ENCODE results near the gene PRM2.

PRM2 gene

GRCh38 chr16:11276143-11276895 is at the start of gene PRM2:
Gene PRM2, minus strand, starts transcription at chr16:11276480. Its CDS starts 110 bp downstream, at chr16:11276370.
- no peak for DNase-seq (ENCODE audit: low read depth in 1 of 2, low spot score in 1 of 2)

- no peak for DNase-seq (ENCODE audit: low read depth in 1 of 2, low spot score in 1 of 2)
Measured at GRCh38 chr16:11325404-11326083, 49.3 kb upstream of the PRM2 start.

GRCh38 chr16:11323551-11324336 is 47.5 kb upstream of the PRM2 start:
- no peak for DNase-seq (ENCODE audit: low read depth in 1 of 2, low spot score in 1 of 2)

GRCh38 chr16:11322823-11323222 is 46.5 kb upstream of the PRM2 start:
- no peak for DNase-seq (ENCODE audit: low read depth in 1 of 2, low spot score in 1 of 2)

GRCh38 chr16:11321662-11322061 is 45.4 kb upstream of the PRM2 start:
- no peak for DNase-seq (ENCODE audit: low read depth in 1 of 2, low spot score in 1 of 2)

- no peak for DNase-seq (ENCODE audit: low read depth in 1 of 2, low spot score in 1 of 2)
Measured at GRCh38 chr16:11320170-11320569, 43.9 kb upstream of the PRM2 start.

- no peak for DNase-seq (ENCODE audit: low read depth in 1 of 2, low spot score in 1 of 2)
Measured at GRCh38 chr16:11319529-11320146, 43.4 kb upstream of the PRM2 start.

GRCh38 chr16:11318817-11319216 is 42.5 kb upstream of the PRM2 start:
- no peak for DNase-seq (ENCODE audit: low read depth in 1 of 2, low spot score in 1 of 2)

- DNase-seq (ENCODE audit: low read depth in 1 of 2, low spot score in 1 of 2) = no peak
Measured at GRCh38 chr16:11316331-11317015, 40.2 kb upstream of the PRM2 start.

- DNase-seq (ENCODE audit: low read depth in 1 of 2, low spot score in 1 of 2) = no peak
Measured at GRCh38 chr16:11315510-11315909, 39.2 kb upstream of the PRM2 start.

- DNase-seq (ENCODE audit: low read depth in 1 of 2, low spot score in 1 of 2) = no peak
Measured at GRCh38 chr16:11314309-11314894, 38.1 kb upstream of the PRM2 start.

GRCh38 chr16:11313493-11314308 is 37.4 kb upstream of the PRM2 start:
- DNase-seq (ENCODE audit: low read depth in 1 of 2, low spot score in 1 of 2) = no peak

GRCh38 chr16:11312718-11313492 is 36.6 kb upstream of the PRM2 start:
- DNase-seq (ENCODE audit: low read depth in 1 of 2, low spot score in 1 of 2) = no peak

- DNase-seq (ENCODE audit: low read depth in 1 of 2, low spot score in 1 of 2) = no peak
Measured at GRCh38 chr16:11310997-11311561, 34.8 kb upstream of the PRM2 start.

GRCh38 chr16:11310634-11310977 is 34.3 kb upstream of the PRM2 start:
- no peak for DNase-seq (ENCODE audit: low read depth in 1 of 2, low spot score in 1 of 2)

- DNase-seq (ENCODE audit: low read depth in 1 of 2, low spot score in 1 of 2) = no peak
Measured at GRCh38 chr16:11309895-11310633, 33.8 kb upstream of the PRM2 start.

GRCh38 chr16:11308493-11309283 is 32.4 kb upstream of the PRM2 start:
- no peak for DNase-seq (ENCODE audit: low read depth in 1 of 2, low spot score in 1 of 2)

Measured in stimulated activated CD4-positive, alpha-beta T cell treated with anti-CD3 and anti-CD28 coated beads, Interleukin-15, amount 100 ng/mL, for 1 hour (primary cell).